ENCODE measurements around the gene LGALS7B.
"Not testable (repeated sequence)": the region's sequence is repeated elsewhere in the genome, so short reads cannot be mapped to it uniquely, and the experiment has no call there.

Gene LGALS7B

DNA sequence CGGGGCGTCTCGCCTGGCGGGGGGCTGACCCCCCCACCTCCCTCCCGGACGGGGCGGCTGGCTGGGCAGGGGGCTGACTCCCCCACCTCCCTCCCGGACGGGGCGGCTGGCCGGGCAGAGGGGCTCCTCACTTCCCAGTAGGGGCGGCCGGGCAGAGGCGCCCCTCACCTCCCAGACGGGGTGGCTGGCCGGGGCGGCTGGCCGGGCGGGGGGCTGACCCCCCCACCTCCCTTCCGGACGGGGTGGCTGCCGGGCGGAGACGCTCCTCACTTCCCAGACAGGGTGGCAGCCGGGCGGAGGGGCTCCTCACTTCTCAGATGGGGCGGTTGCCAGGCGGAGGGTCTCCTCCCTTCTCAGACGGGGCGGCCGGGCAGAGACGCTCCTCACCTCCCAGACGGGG lies 8.8 kb downstream of the LGALS7B start:
- DNase-seq = not testable (repeated sequence)

DNA sequence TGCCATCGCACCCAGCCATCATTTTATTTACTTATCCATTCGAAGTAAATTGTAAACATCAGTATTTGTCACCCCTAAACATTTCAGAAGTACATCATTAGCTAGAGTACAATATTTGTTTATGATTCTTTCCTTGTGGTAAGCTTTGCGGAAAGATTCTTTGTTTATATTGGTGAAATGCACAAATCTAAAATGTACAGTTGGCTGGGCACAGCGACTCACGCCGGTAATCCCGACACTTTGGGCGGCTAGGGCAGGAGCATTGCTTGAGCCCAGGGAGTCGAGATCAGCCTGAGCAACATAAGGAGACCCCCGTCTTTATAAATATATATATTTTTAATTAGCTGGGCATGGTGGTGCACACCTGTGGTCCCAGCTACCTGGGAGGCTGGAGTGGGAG lies 10.1 kb downstream of the LGALS7B start:
- no peak for DNase-seq

DNA sequence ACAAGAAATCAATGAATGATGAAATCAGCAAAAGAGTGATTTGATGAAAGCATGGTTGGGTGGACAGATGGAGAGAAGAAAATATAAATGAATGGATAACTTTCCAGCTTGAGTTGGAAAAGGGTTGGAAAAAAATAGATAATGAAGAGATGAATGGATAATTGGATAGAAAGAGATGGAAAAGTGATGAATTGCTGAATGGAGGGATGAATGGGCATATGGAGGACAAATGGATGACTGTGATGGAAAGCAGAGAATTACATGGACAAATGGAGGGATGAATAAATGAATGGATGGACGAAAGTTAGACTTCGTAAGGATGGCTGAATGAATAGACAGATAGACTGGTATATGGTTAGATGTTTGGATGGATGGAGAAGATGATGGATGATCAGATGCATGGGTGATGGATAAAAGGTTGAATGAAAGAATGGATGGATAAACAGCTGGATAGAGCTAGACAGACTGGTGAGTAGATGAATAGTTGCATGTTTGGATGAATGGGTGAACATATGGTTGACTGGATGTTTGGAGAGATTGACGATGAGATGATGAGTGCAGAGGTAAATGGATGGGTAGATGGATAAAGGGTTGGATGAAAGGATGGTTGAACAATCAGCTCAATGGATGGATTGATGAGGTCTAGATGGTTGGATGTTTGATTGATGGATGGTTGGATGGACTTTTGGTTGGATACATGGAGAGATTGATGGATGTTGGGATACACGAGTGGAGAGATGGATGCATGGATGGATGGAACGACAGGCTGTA lies 11.8 kb downstream of the LGALS7B start:
- DNase-seq = no peak

DNA sequence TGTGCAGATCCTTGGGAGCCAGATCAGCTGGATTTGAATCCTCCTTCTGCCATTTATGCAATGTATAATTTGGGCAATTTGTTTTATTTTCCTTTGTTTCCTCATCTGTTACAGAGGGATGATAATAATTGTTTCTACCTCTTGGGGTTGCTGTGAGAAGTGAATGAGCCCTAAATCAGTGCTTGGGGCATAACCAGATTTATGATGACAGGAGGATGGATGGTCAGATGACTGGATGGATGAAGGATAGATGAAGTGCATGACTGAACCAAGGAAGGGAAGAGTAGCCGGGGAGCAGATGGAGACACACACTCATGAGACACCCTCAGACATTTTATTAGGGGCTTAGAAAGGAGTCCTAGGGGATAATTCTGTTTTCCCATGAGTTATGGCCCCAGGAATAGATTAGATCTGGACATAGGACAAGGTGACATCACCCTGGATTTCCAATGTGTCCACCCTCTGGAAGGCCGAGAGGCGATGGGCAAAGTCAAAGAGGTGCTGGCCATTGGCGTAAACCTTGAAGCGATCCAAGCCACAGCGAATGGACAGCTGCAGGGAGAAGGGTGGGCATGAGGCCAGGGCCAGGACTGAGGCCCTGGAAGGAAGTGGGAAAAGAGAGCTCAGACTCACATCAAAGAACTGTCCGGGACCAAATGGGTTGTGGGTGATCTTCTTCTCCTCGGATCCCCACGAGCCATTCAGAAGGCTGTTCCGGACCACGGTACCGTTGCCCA lies 12.5 kb downstream of the LGALS7B start:
- DNase-seq = no peak

DNA sequence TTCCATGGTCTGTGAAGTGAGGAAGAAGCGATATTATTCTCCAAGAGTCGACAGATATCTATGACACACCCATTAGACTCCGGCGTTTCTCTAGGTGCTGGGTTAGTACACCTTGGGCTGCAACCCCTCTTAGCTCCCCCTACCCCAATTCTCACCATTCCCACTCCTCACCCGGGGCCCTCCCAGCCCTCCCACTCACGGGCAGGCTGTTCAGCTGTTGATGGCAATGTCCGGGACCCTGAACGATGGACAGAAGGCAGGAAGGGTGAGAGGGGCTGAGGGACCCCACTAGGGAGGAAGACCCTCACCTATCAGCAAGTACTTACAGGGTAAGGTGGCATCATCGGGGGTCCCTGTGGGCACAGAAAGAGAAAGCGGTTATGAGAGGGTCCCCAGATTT lies 14.5 kb downstream of the LGALS7B start:
- no peak for DNase-seq

DNA sequence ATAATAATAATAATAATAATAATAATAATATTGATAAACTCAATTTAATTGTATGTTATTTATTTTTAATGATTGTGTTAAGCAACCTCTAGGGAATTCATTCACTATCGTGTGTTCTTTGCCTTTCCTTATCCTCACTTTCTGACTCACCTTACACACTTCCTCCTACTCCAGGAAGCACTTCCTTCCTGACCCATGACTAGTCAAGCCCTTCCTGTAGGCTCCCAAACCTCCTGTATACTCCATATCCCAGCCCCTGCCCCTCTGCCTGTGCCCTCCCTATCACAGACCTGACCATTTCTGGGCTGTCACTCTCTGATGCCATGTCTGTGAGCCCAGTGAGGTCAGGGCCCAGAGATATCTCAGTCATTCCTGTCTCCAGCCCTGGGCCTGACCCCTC lies 16.2 kb downstream of the LGALS7B start:
- no peak for DNase-seq

DNA sequence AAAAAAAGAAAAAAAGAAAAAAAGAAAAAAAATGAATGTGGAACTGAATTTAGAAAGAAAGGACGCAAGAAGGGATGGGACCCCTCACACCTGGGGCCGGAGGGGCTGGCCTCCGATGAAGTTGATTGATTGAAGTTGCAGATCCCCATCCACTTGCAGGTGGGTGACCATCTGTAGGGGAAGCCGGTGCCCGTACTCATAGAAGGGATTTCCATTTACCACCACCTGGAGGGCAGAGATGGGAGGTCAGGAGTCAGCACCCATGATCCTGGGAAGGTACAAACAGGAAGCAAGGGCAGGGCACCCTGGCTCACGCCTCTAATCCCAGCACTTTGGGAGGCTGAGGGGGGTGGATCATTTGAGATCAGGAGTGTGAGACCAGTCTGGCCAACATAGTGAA lies 17.4 kb downstream of the LGALS7B start:
- DNase-seq = no peak

DNA sequence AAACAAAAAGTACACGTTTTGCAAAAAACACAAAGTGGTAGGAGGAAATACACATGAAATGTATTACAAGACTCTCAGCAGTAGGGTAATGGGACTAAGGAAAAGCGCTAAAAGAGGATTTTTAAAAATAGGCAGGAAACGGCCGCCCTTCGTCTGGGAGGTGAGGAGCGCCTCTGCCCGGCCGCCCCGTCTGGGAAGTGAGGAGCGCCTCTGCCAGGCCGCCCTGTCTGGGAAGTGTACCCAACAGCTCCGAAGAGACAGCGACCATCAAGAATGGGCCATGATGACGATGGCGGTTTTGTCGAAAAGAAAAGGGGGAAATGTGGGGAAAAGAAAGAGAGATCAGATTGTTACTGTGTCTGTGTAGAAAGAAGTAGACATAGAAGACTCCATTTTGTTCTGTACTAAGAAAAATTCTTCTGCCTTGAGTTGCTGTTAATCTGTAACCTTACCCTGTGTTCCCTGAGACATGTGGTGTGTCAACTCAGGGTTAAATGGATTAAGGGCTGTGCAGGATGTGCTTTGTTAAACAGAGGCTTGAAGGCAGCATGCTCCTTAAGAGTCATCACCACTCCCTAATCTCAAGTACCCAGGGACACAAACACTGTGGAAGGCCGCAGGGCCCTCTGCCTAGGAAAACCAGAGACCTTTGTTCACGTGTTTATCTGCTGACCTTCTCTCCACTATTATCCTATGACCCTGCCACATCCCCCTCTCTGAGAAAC lies 18.5 kb downstream of the LGALS7B start:
- not testable (repeated sequence) for DNase-seq

DNA sequence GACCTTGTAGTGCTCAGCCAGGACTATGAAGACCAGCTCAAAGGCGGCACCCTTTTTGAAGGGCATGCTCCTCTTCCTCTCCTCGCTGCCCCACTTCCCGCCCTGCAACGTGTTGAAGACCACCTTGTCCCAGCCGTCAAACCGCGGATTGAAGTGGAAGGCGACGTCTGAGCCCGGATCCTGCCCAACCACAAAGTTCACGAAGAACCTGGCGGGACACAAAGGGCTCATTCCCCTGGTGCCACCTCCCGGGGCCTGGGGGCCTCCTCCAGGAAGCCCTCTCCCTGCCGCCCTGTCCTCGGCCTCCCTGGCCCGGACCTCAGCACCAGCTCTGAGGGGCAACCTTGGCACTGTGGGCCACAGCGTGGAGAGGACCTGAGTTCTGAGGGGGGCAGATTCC lies 19.7 kb downstream of the LGALS7B start:
- DNase-seq = no peak

DNA sequence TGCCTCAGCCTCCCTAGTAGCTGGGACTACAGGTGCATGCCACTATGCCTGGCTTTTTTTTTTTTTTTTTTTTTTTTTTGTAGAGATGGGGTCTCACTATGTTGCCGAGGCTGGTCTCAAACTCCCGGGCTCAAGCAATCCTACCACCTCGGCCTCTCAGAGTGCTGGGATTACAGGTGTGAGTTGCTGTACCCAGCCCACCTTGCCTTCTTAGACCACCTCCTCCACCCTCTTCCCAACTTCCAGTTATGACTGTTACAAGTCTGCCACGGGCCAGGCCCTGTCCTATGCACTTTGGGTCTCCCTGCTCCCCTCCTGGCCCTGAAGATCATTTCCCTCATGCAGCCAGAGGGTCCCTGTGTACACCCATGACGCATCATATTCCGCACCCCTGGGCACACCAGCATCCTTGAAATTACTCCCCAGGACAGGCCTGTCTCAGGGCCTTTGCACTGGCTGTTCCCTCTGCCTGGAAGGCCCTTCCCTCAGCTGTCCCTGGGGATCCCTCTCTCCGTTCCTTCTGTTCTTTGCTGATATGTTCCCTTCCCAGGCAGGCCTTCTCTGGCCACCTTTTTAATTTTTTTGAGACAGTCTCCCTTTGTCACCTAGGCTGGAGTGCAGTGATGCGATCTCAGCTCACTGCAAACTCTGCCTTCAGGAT lies 20.7 kb downstream of the LGALS7B start:
- no peak for DNase-seq

DNA sequence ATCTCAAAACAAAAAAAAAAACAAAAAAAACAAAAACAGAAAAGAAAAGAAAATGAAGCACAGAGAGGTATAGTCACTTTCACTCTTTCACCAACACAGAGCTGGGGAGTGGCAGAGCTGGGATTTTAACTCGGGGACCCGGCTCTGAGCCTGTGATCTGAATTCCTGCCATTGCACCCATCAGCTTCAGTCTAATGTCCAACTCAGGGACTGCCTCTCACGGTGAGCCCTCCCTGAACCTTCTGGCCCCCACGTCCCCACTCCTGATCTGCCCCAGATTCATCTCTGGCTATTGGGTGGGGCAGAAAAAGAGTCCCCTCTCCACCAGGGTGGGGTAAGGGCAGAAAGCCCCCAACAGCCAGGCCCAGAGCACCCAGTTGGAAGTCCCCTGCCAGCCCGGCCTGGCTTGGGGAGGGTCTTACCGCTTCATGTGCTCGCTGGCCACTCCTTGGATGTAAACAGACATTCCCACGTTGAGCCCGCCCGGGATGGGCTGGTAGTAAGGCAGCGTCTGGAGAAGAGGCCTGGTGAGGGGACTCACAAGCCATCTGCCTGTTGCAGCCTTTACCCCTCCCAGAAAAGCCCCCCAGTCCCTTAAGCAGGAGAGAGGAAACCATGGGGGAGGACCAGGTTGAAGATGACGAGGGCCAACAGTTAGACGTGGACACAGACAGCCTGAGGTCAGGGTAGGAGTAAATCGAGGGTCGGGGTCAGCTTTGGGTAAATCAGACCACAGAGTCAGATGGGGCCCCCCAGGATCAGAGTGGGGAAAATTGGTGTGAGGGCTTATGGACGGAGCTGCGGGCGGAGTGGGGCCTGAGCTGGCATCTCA lies 23.2 kb downstream of the LGALS7B start:
- no peak for DNase-seq

DNA sequence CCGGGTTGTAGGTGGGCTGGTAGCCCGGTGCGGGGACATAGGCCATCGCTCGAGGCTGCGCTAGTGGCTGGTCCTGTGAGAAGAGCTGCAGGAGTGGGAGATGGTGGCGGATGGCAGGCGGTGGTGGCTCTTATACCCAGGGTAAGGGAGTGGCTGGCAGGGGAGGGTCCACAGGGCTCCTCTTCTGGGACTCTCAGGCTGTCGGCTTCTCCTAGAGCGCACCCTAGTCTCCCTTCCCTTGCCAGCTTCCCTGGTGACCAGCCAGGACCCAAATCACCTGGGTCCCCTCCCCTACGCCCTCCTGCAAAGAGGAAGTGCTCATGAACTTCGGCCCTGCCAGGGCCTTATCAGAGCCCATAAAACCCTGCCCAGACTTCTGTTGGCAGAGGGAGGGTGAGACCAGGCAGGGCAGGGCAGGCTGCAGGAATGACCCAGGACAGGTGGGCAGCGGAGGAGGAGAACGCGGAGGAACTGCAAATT lies 23.9 kb downstream of the LGALS7B start, which contains the start of gene LGALS4:
Gene LGALS4 (minus strand): TSS at position 105 of the 480 bp plus-strand sequence. CDS start 59 bp downstream, at position 46.
- DNase-seq = no peak

DNA sequence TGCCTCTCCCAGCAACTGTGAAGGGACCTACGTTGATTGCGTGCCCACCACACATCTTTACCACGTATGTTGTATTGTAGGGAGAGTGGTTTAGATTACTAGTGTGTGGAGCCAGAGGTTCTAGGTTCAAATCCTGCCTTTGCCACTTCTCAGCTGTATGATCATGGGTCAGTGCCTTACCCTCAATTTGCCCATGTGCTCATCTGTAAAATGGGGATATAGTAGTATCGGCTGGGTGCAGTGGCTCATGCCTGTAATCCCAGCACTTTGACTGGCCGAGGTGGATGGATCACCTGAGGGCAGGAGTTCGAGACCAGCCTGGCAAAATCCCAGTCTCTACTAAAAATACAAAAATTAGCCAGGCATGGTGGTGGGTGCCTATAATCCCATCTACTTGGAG lies 24.3 kb downstream of the LGALS7B start:
- DNase-seq = no peak

DNA sequence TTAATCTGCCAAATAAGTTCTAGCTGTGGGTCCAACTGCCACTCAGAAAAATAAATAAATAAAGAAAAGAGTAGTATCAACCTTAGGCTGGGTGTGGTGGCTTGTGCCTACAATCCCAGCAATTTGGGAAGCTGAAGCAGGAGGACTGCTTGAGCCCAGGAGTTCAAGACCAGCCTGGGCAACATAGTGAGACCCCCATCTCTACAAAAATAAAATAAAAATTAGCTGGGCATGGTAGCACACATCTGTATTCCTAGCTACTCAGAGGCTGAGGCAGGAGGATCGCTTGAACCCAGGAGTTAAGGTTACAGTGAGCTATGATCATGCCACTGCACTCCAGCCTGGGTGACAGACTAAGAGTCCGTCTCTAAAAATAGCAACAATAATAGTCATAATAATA lies 24.9 kb downstream of the LGALS7B start:
- DNase-seq = not testable (repeated sequence)

DNA sequence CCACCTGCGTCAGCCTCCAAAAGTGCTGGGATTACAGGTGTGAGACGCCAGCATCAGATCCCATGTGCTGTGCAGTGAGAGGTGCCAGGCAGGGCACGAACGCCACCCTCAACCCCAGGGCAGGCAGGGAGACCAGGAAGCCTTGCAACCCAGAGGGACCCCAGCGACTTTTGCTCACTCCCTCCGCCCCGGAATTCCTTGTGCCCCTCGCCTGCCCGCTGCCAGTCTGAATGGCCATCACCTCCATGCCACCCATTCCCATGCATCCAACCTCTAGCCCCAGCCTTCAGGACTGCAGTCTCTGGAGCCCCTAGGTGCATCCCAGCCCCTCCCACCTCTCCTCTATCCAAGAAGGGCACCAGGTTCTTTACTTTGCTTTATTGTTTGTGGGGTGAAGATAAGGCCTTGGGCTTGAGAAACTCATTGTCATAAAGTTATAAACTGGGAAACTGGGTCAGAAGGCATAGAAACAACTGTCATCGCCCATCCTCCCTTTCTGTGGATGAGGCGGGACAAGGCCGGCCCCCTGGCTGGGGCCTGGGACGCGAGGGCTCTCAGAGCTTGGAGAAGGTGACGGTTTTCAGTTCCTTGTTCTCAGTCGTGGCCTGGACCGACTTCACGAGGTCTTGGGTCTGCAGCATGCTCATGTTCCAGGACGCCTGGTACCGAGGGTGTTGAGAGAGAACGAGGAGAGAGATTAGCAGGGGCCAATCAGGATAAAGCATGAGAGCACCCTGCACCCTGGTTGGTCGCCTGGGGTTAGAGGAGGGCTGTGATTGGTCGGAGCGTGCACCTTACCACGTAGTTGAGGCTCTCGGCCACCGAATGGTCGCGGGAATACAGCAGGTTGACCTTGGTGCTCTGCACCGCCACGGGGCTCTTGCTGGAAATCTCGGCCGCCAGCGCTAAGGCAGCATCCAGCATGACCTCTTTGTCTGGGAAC lies 26.3 kb downstream of the LGALS7B start:
- DNase-seq = no peak

DNA sequence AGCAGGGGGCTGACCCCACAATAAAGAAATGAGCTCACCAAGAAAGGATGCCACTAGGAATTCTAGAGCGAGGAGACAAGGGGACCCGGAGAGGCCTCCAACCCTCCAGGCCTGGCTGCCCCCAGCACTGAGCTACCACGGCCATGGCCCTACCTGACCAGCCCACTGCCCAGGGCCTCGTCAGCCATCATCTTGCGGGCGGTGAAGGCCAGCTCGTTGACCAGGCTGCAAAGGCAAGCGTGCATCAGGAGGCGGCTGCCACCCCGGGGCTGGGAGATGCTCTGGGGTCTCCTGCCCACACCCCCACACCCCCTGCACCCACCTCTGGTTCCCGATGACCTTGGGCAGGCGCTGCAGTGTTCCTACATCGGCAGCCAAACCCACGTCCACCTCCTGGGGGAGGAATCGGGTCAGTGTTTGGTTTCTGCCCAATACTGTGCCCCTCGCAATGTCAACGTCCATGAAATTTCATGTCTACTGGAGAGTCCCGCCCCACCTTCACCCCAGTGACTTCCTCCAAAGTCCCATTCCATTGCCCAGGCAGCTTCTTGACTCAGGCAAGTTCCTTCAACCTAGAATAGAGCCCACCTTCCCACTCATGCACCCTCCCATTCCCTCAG lies 27.2 kb downstream of the LGALS7B start:
- no peak for DNase-seq

DNA sequence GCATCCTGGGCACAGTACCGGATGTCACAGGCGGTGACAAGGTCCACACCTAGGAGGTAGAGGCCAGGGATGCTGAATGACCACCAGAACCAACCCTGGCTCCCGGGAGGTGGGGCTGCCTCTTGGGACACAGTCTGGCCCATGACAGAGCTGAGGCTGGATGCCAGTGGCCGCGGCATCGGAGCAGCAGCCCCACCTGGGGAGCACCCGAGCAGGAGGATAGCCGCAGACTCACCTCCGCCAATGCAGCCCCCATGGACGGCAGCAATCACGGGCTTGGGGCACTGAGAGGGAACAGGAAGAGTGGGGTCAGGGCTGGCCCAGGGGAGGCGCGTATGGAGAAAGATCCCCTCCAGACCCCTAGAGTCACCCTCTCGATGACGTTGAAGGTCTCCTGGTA lies 28.1 kb downstream of the LGALS7B start:
- DNase-seq = no peak

DNA sequence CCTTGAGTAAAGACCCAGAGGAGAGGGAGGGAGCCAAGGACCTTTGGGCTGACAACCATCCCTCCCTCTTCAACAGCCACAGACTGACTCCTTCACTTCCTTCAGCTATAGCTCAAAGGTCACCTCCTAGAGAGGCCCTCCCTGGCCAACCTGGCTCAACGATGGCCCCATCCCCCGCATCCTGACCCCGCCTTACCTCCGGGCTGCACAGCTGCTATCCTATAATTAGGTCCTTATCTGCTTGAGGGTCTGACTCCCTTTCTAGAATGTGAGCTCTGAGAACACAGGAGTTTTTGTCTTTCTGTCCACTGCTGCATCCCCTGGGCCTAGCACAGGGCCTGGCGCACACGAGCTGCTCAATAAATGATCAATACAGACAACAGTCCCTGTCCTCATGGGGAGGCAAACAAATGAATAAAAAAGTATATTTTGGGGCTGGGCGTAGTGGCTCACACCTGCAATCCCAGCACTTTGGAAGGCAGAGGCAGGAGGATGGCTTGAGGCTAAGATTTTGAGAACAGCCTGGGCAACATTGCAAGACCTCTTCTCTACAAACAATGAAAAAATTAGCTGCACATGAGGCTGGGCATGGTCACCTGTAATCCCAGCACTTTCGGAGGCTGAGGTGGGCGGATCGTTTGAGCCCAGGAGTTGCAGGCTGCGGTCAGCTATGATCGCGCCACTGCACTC lies 30.4 kb downstream of the LGALS7B start:
- DNase-seq = no peak

DNA sequence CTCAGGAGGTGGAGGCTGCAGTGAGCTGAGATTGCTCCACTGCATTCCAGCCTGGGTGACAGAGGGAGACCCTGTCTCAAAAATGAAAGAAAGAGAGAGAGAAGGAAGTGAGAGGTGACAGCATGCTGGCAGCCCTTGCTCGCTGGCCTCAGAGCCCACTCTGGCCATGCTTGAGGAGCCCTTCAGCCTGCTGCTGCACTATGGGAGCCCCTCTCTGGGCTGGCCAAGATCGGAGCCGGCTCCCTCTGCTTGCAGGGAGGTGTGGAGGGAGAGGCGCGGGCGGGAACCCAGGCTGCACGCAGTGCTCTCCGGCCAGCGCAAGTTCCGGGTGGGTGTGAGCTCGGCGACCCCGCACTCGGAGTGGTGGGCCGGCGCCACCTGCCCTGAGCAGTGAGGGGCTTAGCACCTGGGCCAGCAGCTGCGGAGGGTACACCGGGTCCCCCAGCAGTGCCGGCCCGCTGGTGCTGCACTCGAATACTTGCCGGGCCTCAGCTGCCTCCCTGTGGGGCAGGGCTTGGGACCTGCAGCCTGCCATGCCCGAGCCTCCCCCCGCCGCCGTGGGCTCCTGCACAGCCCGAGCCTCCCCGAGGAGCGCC lies 32.3 kb downstream of the LGALS7B start:
- not testable (repeated sequence) for DNase-seq
